HT-29 (cell line): Measurements from ENCODE around the gene TMEM53. TPM values are rescaled to one million over a fixed set of nuclear protein-coding genes. Genes with fewer than 3 reads are reported as not detected.

Experiments used
- DNase-seq: peaks from one replicate; pipeline ENCODE4 v3.0.0-alpha.2; 2015; ENCODE audit warnings: low spot score
- total RNA-seq: library from RNA; depleted of rRNA; stranded (reverse); fragments of >200 nt; shearing (Covaris generic); gene quantifications from 2 replicates; pipeline ENCODE4 v1.2.3, GENCODE V29; 2014

The TMEM53 gene
- total RNA-seq, 1 experiment from 2014 or later = 27.5 TPM

DNA sequence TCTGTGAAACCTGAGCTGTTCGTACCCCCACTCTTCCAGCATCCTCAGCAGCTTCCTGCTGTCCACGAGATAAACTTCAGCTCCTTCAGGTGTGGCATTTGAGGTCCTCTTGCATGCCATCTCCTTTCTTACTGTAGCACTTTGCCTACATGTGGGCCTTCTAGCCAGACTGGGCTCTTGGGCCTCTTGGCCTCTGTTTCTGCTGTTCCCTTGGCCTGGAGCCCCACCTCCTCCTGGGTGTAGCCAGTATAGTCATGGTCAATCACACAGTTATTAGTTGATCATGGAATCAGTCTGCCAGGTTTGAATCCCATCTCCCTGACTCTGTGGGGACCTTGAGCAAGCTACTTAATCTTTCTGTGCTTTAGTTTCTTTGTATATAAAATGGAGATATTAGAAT, 26.4 kb downstream of the TMEM53 start:
- DNase-seq = no peak

DNA sequence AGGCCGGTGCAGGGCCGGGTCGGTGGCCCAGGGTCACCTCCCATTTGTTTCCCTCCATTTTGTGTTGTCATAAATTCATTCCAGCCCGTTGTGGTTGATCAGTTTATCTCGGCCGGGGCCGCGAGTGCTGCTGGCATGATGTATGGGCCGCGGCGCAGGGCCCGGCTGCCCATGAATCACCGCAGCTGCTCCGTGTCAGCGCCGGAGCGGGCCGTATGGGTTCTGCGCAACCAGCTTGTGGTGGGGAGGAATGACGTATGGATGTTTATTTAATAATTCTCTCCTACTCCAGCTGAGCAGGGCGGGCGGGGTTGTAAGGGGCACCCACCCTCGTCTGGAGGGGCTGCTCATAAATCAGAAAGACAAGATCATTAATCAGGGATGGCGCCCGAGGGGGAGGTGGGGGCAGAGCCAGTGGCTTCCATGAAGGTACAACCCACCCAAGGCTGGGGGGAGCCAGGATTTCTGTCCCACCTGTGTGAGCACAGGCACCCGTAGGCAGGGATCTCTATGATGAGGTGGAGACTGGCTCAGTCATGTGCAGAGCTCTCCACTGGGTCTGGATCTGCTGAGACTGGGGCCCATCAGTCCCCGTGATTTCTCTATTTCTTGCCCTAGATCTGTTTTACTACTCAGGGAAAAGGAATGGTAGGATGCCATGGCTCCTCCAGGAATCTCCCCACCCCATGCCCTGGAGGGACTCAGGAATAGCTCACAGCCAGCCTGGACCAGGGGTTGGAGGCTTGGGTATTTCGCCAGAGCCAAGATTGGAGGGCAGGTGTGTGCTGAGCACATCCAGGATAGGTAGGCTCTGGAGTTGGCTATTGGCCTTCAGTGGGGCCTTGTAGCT, 27.8 kb downstream of the TMEM53 start:
- no peak for DNase-seq

DNA sequence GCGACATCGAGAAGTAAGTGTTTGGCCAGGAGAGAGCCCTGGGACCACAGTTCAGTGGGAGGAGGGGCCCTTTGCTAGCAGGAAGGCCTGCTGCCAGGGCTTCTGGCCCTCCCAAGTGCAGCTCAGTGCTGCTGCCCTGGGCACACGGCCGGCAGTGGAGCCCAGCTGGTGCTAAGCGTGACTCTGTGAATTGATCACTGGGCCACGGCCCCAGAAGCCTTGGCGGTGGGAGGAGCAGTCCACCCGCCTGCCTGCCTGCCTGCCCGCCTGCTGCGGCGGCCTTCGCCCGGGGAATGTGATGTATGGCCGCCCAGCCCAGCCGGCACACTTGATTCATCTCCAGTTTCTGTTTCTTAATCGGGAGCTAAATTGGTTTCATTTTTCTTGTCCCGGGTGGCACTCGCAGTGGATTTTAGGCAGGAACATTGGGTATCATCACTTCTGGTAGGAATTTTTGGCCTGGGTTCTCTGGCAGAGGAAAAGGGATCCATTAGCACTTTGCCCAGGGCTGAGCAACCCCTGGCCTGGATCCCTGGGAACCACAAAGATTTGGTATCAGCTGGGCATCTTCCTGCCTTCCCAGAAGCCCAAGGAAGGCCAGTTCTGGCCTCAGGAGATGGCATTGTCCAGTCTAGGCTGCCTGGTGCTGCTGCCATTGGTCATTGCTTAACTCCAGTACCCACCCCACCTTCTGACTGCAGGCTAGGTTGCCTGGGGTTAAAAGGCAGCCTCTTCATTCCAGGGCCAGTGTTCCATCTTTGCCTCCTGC, 28.6 kb downstream of the TMEM53 start:
- DNase-seq = no peak

DNA sequence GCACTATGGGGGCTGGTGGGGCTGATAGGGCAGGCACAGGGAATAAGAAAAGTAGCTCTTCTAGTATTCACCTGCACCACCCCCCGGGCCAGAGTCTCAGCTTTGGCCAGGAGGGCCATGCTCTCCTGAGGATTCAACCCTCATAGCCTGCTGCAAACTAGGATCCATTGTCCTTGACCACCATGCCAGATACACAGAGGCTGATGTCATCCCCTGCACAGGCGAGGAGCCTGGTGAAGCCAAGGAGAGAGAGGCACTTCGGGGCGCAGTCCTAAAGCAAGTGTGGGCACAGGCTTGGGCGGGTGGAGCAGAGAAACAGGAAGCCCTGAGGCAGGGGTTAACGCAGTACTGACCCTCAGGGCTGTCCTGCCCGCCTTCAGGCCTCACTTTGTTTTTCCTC, 29.5 kb downstream of the TMEM53 start:
- DNase-seq = no peak

DNA sequence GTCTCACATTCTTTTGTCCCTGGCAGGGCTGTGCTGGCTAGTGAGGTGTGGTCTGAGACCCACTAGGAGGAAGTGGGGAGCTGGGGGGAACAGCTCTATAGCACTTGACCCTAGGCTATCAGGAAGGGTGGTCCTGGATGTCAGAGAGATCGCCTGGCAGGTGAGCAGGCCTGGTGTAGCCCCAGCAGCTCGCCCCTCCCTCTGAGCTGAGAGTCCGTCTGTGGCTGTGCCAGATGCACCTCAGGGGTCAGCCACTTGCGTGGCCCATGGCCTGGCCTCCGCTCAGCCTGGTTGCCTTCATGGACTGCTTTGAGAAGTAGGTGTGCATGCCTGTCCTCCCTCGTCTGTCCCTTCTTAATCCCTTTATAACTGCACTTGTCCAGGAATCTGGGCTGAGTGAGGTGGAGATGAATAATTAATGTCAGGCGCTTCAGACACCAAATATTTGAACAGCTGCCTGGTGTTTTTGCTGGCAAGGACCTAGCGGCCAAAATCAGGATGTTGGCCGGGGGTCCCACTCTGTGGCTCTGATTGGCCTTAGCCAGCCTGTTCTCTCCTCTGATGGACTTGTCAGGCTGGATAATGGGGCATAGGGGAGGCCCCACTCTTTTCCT, 30.5 kb downstream of the TMEM53 start:
- no peak for DNase-seq

DNA sequence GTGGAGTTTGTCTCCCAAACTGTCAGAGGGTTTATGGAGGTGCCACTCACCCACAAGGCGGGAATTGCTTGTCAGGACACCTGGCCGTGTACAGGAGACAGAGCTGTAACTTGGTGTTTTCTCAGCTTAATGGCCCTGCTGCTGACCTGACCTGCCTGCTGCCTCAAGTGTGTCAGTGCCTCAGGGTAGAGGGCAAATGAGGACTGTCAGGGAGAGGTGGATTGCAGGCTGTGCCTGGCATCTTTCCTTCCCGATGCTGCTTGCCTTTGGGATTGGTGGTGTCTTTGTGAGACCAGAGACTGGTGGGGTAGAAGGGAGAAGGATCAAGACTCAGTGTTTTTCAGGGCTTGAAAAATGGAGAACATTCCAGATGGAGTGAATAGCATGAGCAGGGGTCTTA, 31.4 kb downstream of the TMEM53 start:
- no peak for DNase-seq

DNA sequence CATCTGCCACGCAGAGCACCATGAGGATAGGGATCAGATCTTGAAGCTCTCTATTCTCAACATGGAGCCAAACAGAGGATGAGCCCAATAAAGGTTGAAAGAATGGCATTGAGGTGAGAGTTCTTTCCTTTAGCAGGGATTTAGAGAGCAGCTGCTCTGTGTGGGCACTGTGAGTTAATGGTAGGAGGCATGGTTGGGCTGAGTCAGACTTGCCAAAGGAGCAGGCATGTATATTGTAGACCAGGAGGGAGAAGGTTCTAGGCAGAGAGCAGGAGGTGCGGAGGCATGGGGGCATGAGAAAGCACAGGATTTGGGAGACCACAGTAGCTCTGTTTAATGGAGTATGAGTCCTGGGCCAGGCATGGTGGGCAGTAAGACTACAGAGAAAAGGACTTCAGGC, 32.0 kb downstream of the TMEM53 start:
- no peak for DNase-seq

DNA sequence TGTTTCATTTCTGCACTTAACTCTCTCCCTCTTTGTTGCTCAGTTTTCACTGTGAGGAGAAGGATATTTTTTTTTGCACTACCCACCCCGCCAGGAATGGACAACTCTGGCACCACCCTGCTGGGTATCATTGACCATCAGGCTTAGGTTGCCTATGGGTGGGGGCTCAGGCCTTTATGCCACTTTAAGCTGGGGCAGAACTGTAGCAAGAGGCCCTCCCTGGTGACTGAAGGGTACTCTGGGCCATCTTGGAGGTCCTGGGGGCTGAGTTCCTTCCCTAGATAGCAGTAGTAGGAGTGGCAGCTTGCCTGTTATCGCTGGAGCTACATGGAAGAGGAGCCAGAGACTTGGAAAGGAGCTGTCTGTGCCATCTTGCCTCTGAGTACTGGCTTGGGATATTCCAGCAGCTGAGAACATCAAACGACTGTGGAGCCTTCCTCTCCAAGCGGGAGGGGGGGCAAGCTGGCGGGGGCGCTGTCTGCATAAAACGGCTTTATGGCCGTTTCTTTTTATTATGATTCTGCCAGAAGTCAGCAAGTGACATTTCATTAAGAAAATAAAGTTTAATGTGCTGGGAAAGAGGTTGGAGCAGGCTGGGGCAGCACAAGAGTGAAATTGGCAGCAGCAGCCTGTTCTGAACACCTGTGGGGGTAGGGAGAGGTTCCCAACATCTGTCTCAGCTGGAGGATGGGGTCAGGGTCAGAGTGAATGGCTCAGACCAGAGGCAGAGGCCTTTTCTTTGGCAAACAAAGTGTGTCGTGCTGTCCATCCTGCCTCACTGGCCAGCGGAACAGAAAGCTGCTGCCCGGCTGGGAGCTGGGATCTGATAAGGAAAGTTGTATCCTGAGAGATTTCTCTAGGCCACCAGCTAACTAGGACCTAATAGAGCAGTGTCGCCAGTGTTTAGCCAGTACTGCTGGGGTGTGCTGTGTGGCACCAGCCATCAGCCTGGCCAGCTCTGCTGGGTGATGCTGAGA, 32.9 kb downstream of the TMEM53 start:
- DNase-seq = no peak

DNA sequence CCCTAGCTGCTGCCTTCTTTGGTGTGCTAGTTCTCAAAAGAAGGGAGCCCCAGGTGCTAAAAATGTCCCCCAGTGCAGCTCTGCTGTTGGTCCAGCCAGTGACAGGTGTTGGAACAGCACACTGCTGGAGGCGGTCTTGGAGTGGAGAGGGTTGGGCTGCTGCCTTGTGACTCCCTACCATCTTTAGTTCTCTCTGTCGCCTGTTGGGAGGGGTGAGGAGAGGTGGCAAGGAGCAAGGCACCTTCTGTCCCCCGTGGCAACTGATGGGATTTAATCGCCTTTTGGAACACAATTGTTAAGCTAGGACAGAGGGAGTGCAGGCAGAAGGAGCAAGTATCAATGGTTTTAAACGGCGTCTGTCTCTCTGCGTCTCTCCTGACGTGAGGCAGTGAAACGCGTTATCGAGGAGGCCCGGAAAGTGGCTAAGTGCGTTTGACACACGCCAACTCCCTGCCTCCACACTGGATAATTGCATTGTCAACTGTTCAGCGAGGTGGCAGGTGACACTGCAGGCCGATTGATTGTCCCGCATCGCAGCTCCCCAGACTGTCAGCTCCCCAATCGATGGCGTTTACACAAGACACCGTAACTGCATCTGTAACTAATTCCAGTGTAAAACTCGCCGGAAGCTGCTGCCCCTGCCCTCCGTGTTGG, 34.0 kb downstream of the TMEM53 start:
- DNase-seq = no peak

DNA sequence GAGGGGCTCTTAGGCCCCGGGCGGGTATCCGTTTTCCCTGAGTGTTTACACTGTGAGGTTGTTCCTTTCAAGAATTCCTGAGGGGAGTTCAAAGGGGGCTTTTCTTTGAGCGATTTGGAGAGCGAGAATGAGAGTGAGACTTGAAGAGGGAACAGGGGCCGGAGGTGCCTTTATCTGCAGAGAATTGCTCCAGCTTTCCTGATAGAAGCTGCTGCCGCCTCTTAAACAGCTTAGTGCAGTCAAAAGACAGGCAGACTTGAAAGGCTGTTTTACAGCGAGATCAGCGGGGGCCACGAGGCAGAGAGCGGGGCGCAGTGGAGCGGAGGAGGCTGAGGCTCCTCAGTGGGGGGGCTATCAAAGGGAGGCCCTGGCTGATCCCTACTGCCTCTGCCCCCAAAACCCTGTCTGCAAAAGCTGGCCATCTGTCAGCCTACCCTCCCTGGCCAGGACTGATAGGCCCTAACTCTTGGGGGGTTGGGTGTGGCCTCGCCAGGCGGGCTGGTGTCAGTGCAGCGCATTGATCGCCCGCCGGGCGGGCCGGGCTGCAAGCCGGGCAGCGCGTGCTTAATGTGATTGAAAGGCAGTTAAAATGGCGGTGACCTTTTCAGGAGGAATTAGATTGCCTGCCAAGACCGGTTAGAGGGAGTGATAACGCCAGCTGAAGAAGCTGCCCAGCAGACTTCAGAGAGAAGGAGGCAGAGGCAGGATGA, 36.4 kb downstream of the TMEM53 start:
- DNase-seq = no peak

DNA sequence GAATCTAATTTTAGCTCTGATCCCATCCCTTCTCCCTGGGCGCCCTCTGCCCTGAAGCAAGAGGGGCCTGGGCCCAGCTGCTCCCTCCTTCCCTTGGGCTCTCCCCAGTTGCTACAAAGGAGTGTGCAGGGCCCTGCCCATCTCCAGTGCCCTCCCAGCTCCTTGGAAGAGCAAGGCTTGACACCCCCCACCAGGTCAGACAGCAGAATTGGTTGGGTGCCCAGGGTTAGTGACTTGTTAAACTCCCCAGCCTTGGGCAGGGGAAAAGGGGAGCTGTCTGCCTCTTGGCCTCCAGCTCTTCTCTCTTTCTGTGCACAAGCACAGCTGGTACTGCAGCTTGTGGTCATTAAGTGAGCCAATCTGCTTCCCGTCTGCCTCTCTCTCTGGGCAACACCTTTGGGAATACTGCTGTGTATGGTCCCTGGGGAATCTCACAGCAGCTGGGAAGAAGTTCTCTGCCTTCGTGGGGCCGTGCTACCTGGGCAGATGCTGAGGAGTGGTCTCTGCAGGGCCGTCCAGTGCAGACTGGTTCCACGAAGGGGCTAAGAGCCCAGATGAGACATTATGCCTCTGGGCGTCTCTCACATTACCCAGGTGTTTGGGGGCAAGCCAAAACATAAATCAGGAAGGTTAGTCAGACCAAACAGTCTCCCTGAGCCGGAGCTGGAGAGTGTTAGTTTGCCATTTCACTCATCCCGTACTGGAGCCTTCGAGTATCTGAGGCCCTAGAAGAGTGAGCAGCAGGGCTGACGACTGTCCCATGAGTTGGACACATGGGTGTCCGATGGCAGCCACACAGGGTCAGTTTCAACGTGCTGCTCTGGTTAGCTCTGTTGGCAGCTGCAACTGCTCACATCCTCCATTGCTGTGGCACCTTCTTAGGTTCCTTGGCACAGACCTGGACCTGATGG, 37.3 kb downstream of the TMEM53 start:
- no peak for DNase-seq

DNA sequence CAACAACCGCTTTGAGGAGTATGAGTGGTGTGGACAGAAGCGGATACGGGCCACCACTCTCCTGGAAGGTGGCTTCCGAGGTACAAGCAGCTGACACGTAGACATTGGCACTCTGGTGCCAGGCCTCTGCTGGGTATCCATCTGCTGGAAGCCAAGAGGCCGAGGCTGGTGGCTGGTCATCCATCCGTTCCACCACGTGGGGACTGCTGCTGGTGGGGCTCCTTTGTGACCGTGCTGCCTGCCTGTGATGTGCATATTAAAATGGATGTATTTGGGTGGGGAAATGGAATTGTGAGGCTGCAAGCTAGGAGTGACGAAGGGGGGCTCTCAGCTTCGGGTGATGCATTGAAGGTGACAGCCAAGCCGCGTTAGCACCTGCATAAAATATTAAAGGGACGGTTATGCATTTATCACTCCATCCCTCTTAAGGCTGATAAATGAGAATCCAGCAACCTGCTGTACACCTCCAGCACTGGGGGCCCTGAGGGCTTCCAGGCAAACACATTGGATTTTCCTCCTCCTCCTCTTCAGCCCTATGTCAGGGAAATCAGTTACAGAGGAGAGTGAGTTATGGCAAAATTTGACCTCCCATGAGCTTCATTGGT, 38.1 kb downstream of the TMEM53 start:
- DNase-seq = no peak

DNA sequence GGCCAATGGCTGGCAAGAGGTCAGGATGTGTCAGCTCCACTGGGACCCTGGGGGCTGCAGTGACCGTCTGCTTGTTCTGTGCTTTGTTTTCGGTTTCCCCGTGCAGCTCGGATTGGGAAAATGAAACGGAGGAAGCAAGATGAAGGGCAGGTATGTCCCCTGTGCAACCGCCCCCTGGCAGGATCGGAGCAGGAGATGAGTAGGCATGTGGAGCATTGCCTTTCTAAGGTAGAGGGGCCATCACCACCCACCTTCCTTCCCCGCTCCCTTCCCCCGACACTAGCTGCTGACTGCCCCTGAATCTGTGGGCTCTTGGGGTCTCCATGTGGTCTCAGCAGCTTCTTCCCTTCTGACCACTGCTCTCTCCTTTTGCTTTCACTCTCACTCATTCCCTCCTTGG, 38.8 kb downstream of the TMEM53 start:
- DNase-seq = no peak

DNA sequence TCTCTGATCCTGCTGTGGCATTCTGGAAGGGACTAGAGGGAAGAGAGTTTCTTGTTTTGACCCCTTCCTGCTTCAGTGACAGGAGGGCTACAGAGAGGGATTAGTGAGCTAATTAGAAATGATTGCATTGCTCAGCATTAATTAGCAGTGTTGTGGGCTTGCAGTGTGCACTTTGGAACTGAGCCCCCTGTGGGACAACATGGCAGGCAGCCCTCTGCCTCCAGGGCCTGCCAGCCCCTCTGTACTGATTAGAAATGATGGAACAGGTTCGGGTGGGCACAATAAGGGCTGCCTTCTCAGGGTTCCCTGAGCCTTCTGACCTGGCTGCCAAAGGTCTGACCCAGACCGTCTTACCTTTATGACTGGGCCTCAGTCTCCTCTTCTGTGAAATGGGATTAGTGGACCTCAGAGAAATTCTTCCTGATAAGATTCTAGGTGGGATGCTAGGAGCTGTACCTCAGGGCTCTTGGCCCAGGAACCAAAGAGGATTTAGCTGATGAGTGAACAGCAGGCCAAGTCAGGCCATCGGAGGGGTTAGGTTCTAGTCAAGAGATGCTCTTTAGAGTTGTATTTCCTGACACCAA, 39.6 kb downstream of the TMEM53 start:
- DNase-seq = no peak

DNA sequence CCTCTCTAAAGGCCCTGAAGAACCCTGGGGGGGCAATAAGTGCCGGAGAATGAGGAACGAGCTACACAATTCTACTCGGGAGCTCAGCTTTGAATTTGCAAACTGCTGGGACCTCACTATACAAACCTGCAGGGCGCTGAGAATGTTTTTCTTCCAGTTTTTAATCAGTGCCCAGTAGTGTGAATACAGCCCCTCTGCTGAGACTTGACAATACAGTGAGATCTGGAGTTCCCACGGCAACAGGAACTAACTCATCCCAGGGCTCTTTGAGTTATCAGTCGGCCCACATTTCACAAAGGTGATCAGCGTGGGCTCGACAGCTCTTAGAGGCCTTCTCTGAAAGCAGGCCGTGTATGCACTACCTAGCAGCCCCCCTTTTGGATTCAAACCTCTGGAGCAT, 41.7 kb downstream of the TMEM53 start:
- DNase-seq = peak; percentile 15

DNA sequence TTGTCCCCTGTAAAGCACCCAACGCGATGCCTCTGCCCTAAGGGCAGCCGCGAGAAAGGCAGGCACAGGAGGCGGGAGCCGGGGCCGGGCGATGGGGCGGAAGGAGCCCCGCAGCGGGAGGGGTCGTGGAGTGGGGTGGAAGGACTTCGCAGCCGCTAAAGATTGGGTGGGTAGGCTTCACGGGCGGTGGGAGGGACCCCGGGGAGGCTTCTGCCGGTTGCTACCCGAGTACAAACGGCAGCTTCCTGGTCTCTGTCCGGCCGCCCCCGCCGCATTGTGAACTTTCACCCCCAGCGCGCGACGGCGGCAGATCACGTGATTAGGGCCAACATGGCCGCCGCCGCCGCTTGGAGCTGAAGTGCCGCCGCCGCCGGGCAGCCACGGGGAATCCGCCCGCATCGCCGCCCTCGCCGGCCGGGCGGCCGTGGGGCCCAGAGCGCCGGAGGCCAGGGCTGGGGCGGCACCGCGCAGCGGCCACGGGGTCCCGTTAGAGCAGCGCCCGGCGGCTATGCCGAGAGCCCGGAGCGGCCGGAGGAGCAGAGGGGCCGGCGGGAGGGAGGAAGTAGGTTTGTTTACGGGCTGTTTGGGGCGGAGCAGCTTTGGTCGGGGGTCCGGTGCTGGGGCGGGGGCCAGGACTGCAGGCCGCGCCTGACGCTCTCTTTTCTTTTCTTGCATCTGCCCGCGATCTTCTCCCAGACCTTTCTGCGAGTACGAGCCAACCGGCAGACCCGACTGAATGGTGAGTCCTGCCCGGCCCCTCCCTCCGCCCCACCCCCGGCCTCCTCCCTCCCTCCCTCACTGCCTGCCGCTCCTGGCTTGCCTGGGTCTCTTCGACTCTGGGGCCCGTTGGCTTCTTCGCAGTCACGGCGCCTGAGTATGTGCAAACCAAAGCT, 42.4 kb downstream of the TMEM53 start:
- DNase-seq = peak; percentile 83

DNA sequence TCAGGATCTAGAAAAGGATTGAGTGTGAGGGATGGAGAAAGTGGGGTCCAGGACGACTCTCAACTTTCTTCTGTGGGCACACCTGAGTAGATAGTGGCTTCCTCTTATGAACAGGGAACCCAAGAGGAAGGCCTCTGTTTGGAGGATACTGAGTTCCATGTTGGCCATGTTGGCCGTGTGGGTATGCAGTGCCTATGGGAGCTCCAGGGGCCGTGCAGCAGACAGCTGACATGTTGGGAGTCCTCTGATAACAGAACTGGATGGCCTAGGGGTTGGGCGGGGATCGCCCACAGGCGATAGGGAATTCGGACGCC, 43.0 kb downstream of the TMEM53 start:
- DNase-seq = no peak
